Fibroblast of villous mesenchyme (primary cell): ENCODE results near the gene VPS18. TPM values are rescaled to one million over a fixed set of nuclear protein-coding genes. Genes with fewer than 3 reads are reported as not detected.

ENCODE experiments used
- DNase-seq: peaks from one replicate; pipeline ENCODE4 v3.0.0-alpha.2; 2010; ENCODE audit warnings: low read depth
- H3K4me3 ChIP-seq: 2 replicates; pipeline ENCODE4 v1.5.1; 2011; ENCODE audit warnings: low read depth, mild to moderate bottlenecking, low read length
- total RNA-seq: library from RNA; depleted of rRNA; stranded (reverse); fragments of >200 nt; gene quantifications from 2 replicates; pipeline ENCODE4 v1.2.3, GENCODE V29; 2012
- TF ChIP-seq, protein P1 (sequence below): IDR thresholded peaks from 2 replicates; pipeline ENCODE4 v1.5.1; 2012; ENCODE audit warnings: low read depth, mild to moderate bottlenecking, low read length; ENCODE audit not compliant: insufficient read depth

The VPS18 gene
- total RNA-seq, 1 donor = 48.8 TPM

DNA sequence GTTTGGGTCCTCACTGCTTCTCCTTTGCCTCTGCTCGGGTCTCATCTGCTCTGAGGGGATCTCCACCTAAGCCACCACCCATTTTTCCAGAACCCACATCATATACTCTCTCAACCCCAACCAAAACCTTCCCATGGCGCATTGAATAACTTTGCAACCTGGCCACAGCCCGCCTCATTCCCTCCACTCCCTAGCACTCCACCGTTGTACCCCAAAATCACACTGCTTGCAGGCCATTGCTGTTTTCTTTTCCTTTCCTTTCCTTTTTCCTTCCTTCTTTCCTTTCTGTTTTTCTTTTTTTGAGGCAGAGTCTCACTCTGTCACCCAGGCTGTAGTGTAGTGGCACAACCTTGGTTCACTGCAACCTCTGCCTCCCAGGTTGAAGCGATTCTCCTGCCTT lies 3.1 kb upstream of the VPS18 start:
- TF ChIP-seq, protein P1, sequence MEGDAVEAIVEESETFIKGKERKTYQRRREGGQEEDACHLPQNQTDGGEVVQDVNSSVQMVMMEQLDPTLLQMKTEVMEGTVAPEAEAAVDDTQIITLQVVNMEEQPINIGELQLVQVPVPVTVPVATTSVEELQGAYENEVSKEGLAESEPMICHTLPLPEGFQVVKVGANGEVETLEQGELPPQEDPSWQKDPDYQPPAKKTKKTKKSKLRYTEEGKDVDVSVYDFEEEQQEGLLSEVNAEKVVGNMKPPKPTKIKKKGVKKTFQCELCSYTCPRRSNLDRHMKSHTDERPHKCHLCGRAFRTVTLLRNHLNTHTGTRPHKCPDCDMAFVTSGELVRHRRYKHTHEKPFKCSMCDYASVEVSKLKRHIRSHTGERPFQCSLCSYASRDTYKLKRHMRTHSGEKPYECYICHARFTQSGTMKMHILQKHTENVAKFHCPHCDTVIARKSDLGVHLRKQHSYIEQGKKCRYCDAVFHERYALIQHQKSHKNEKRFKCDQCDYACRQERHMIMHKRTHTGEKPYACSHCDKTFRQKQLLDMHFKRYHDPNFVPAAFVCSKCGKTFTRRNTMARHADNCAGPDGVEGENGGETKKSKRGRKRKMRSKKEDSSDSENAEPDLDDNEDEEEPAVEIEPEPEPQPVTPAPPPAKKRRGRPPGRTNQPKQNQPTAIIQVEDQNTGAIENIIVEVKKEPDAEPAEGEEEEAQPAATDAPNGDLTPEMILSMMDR = no peak
- no peak overlapping the region for H3K4me3 ChIP-seq
- DNase-seq = no peak

DNA sequence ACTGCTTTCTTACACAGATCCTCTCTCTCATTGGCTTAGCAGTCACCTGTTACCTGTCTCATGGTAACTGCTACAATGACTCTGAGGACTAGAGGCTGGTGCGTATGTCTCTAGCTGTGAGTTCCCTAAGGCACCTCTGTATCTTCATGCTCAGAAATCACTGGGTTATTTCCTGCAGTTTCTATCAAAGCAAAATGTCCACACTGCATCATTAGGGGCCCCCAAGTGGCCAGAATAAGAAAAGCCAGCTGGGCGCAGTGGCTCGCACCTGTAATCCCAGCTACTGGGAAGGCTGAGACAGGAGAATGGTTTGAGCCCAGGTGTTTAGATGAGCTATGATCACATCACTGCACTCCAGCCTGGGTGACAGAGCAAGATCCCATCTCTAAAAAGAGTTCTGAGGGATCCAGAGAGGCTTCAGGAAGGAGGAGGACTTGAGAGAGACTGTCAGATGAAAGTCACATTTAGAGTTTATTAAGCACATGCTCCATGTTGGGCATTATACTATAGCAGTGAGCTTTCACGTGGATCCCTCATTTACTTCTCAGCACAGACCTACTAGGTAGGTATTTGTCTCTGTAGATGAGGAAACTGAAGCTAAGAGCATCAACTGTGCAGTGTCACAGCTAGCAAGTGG lies 2.3 kb upstream of the VPS18 start:
- DNase-seq = peak; percentile 59
- TF ChIP-seq, protein P1 = peak; percentile 80
- H3K4me3 ChIP-seq = no peak overlapping the region

DNA sequence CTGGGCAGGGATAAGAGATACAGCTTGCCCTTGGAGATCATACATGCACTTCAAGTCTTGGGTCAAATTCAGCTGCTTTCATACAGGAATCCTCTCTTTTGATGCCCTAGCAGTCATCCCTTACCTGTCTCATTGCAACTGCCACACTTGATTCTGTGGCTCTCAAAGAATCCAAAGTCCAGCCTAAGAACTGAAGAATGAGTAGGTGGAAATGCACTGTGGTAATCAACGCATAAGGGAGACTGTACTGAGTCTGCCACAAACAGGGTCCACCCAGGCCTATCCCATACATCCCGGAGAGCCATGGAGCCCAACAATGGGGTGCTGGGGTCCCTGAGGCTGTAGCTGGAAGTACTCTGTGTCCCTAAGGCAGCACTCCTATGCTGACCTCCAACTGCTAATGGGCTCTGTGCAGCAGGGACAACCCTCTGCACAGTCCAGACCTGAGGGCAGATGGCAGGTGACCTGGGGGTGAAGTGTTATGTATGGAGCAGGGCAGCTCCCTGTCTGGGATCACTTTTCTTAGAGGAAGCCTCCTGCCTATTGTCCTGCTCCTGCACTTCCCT lies 1.7 kb upstream of the VPS18 start:
- no peak for DNase-seq
- TF ChIP-seq, protein P1 = no peak
- H3K4me3 ChIP-seq = no peak overlapping the region

DNA sequence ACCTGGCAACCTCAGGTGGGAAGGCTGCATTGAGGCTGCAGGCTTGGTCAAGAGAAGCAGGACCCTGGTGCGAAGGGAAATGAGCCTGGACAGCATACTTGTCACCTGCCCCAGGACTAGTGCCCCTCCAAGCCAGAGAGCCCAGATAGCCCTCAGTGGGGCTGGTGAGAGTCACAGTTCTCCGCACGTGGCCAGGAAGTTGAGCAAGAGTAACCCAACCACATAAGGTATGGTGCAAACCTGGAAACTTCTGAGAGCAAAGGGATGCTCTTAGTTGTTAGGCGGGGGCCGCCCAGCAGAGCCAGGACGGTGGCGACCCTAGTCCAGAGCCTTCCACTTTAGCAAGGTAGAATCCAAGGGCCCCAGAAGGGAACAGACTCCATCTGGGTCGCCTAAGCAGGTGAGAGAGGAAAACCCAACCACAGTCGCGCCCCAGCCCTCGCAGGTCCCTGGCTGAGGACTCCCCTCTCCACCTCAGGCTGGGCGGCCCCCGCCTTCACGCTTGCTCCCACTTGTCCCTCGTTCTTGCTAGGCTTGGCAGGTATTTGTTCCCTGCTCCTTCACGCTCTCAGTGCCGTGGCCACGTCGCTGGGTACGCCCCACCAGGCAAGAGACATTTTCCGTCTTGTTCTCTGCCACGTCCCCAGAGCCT lies 1.1 kb upstream of the VPS18 start:
- H3K4me3 ChIP-seq = no peak overlapping the region
- DNase-seq = no peak
- TF ChIP-seq, protein P1 = no peak

DNA sequence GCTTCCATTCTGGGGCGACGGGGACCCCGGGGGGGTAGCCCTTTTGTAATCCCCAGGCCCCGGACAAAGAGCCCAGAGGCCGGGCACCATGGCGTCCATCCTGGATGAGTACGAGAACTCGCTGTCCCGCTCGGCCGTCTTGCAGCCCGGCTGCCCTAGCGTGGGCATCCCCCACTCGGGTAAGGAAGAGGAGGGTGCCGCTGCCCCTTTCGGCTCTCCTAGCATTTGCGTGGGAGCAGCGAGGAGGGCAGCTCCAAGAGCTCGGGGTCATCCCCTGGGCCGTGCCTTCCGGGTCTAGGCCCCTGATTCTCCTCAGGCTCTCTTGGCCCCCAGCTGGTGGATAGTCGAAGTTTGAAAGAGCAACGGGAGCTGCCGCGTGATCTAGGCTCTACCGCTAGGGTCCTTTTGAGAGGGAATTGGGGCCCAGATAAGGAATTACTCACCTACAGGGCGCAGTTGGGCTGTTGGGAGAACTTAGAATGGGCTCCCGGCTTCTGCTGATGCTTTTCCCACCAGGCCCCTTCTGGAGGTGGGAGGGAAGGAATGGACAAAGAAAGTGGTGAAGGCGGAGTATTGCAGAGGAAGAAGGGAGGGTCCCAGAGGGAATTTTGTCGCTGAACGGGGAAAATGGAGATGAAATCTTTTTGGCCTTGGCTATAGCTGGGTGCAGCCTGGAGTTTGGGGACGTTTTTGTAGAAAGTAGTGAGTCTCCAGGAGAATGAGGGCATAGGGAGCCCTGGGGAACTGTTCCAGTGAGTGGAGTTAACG lies 615 bp downstream of the VPS18 start:
- TF ChIP-seq, protein P1 = peak; percentile 68
- H3K4me3 ChIP-seq = peak overlapping the region; percentile 97
- peak; percentile 85 for DNase-seq

DNA sequence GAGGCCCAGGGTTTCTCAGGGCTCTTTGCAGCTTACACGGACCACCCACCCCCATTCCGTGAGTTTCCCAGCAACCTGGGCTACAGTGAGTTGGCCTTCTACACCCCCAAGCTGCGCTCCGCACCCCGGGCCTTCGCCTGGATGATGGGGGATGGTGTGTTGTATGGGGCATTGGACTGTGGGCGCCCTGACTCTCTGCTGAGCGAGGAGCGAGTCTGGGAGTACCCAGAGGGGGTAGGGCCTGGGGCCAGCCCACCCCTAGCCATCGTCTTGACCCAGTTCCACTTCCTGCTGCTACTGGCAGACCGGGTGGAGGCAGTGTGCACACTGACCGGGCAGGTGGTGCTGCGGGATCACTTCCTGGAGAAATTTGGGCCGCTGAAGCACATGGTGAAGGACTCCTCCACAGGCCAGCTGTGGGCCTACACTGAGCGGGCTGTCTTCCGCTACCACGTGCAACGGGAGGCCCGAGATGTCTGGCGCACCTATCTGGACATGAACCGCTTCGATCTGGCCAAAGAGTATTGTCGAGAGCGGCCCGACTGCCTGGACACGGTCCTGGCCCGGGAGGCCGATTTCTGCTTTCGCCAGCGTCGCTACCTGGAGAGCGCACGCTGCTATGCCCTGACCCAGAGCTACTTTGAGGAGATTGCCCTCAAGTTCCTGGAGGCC lies 5.4 kb downstream of the VPS18 start:
- TF ChIP-seq, protein P1 = no peak
- no peak overlapping the region for H3K4me3 ChIP-seq
- DNase-seq = no peak
